ENCODE measurements around the gene ARFGAP2. TPM values are rescaled to one million over a fixed set of nuclear protein-coding genes. Genes with fewer than 3 reads are reported as not detected.

Gene ARFGAP2
- total and polyA plus RNA-seq, 9 of the 15 experiments (the other 6 are each of a cell fraction or from before 2014, with no cell fraction given): 29.1 to 140 (median 90.1) TPM

DNA sequence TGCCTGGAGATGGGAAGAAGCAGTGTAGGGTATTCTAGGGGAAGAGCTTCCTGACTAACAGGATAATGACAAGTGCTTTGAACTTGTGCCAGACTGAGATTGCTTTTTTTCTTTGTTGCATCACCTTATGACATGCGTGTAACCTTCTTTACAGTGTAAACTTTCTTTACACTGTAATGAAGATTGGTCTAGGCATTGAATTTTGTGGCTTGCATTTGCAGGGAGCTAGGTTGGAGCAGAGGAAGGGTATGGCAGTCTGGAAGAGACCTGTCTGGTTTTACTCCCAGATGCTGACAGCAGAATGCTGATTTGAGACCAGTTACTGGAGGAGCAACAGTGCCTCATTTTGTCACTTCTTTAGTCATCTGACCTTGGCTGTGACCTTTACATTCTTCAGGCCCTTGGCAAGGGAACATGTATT, 43.7 kb upstream of the ARFGAP2 start:
- no peaks in the 10 kb centered on the region for H3K9me1 ChIP-seq (ENCODE audit: control insufficient read depth, insufficient read depth, low read length)
- no peak overlapping the region for H3K4me2 ChIP-seq (ENCODE audit: insufficient read depth, low read length)
- no peaks in the 10 kb centered on the region for H3K9me3 ChIP-seq (replicated peaks; ENCODE audit: control insufficient read depth, insufficient read depth, low read depth, low read length)
- intact Hi-C loops (cut with micrococcal nuclease) (no loop called here), in situ Hi-C loops (cut with MboI) (no loop called here)
- H2AFZ ChIP-seq (ENCODE audit: low read depth, low read length): no peak overlapping the region
- peaks cover 6 to 14% of the 10 kb centered on the region in 2 experiments; a peak in 4 of 5 replicates for H3K4me1 ChIP-seq (replicated peaks in 1 of 2; ENCODE audit: control insufficient read depth in 2 of 2, insufficient read depth in 2 of 2, low read length in 2 of 2)
- peaks cover 7% of the 10 kb centered on the region; the same call in 1 of the 3 replicates for H3K36me3 ChIP-seq (ENCODE audit: control insufficient read depth, insufficient read depth, low read length)
- DNase-seq (ENCODE audit: extremely low read depth in 1 of 4, low spot score in 3 of 4) (peak in 1 of 4 experiments; percentile 2), ATAC-seq (no peak), FAIRE-seq (no peak)
- ChIA-PET POLR2A (interaction anchor here (0.5 to 2.0 kb wide), 4 partner anchors 10 to 72 kb away, joined by 3 to 7 read pairs (median 4); partner anchors contain the start of gene ACP2), CTCF (ENCODE audit: low intra/inter-chr PET ratio) (no interaction called here)
- no peak overlapping the region for H3K9ac ChIP-seq (ENCODE audit: insufficient read depth in 1 of 2, low read depth in 2 of 2, low read length in 2 of 2)
- BruUV-seq (replicated peaks): no TSS peak
- peaks cover 12% of the 10 kb centered on the region; the same call in 2 of the 3 replicates for H3K79me2 ChIP-seq (ENCODE audit: control insufficient read depth, insufficient read depth, low read length)
- H3K27me3 ChIP-seq (ENCODE audit: control insufficient read depth in 2 of 2, insufficient read depth in 2 of 2, low read length in 2 of 2): no peaks in the 10 kb centered on the region
- H3K4me3 ChIP-seq: no peak overlapping the region
- H3K27ac ChIP-seq (ENCODE audit: extremely low read depth, low read depth, low read length): no peak overlapping the region
- no peaks in the 10 kb centered on the region; the same call in 1 of the 2 replicates for H4K20me1 ChIP-seq (replicated peaks; ENCODE audit: control insufficient read depth, insufficient read depth, low read length)
- TF ChIP-seq CEBPB (tag; IDR thresholded peaks at IDR 0.05) (peak; percentile 44), NFIC (IDR thresholded peaks at IDR 0.05) (peak; percentile 46), RBM25 (IDR thresholded peaks at IDR 0.05; ENCODE audit: low read depth, low read length, severe bottlenecking) (no peak), CEBPG (CRISPR knock-in tag; IDR thresholded peaks at IDR 0.05) (0 out of 2 replicates have a peak, but pooled peaks have one; percentile 34), CEBPG (tag; conservative IDR thresholded peaks at IDR 0.05 in 1 of 2, IDR thresholded peaks at IDR 0.05 in 1 of 2) (peak; percentile 53 to 91; a peak in 3 of 4 replicates), ATF3 (IDR thresholded peaks at IDR 0.05) (peak; percentile 83), ATF3 (CRISPR knock-in tag; conservative IDR thresholded peaks at IDR 0.05) (no peak), KAT7 (CRISPR knock-in tag; IDR thresholded peaks at IDR 0.05; ENCODE audit: borderline replicate concordance) (no peak), NR2C2 (CRISPR knock-in tag; IDR thresholded peaks at IDR 0.05) (no peak), NR2C2 (tag; IDR thresholded peaks at IDR 0.05) (peak; percentile 43; the same call in 1 of the 2 replicates), ESRRA (IDR thresholded peaks at IDR 0.05; ENCODE audit: borderline replicate concordance, low read depth) (peak; percentile 55; the same call in 1 of the 2 replicates)
- 19% methylated on average over 1 of the region's 1 CpG for WGBS (ENCODE audit: insufficient coverage, low coverage, missing lambda C conversion rate)
